T-helper 1 cell treated with Interleukin-12 subunit alpha and Interleukin-12 subunit beta and Interleukin-4 antibody, amounts not matched to agents 30 μg/mL and 1 μg/mL, for 36 hours (primary cell): ENCODE results near the gene SMIM35.

Source experiments
- H3K27ac Mint-ChIP-seq: one replicate; pipeline ENCODE4 v1.8.0; 2021; ENCODE audit warnings: mild to moderate bottlenecking, mixed read lengths
- H3K27me3 Mint-ChIP-seq: one replicate; pipeline ENCODE4 v1.8.0; 2021; ENCODE audit warnings: low read depth, mixed read lengths
- H3K36me3 Mint-ChIP-seq: one replicate; pipeline ENCODE4 v1.8.0; 2021; ENCODE audit warnings: low read depth, mixed read lengths
- H3K4me1 Mint-ChIP-seq: one replicate; pipeline ENCODE4 v1.8.0; 2021; ENCODE audit warnings: low read depth, mixed read lengths
- H3K4me3 Mint-ChIP-seq: one replicate; pipeline ENCODE4 v1.8.0; 2021; ENCODE audit warnings: mild to moderate bottlenecking, moderate library complexity, mixed read lengths
- H3K9me3 Mint-ChIP-seq: one replicate; pipeline ENCODE4 v1.8.0; 2021; ENCODE audit warnings: mixed read lengths

SMIM35 gene

DNA sequence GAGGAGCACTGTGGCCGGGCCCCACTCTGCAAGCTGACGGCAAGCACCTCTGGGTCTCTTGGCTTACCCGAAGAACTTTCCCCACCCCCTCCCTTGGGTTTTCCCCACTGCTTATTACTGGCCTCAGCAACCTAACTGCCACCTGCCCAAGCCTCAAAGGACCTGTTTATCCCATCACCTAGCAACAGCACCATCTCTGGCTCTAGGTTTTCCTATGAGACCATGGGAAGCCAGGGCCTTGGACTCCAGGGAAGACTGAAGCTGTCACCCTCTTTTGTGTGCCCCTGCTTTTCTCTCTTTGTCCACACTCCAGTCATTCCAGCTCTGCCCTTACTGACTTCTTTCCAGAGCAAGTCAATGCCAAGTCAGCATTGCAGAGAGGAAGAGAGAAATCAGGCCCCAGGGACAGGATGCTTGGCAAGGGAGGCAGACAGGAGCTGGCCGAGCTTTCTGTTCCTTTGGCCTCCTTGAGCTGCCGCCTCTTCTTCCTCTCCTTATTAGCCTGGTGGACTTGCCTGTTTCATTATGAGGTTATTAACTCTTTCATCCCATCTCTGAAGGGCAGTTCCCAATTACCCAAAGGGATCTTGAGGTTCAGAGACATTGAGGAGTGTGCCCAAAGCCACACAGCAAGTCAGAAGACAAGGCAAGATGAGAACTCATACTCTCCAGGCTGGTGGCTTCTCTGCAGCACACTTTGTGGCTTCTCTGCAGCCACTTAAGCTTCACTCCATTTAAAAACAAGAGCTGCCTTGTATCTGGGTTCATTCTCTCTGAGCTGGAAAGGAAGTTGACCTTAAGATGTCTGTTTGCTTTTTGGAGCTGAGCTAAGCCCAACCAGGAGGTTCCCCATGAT lies at the start of gene SMIM35:
Gene SMIM35, minus strand, starts transcription at position 51 of the 856 bp plus-strand sequence. CDS start 206 bp downstream, outside the sequence.
- H3K9me3 Mint-ChIP-seq, result peaks cover 28% of the 10 kb centered on the region
- H3K4me3 Mint-ChIP-seq, result no peak within 1 kb of the TSS
- H3K4me1 Mint-ChIP-seq, result no peaks in the 10 kb centered on the region
- H3K27ac Mint-ChIP-seq, result no peak within 1 kb of the TSS
- H3K27me3 Mint-ChIP-seq, result peaks cover 18% of the 10 kb centered on the region
- H3K36me3 Mint-ChIP-seq, result peaks cover 2% of the 10 kb centered on the region

DNA sequence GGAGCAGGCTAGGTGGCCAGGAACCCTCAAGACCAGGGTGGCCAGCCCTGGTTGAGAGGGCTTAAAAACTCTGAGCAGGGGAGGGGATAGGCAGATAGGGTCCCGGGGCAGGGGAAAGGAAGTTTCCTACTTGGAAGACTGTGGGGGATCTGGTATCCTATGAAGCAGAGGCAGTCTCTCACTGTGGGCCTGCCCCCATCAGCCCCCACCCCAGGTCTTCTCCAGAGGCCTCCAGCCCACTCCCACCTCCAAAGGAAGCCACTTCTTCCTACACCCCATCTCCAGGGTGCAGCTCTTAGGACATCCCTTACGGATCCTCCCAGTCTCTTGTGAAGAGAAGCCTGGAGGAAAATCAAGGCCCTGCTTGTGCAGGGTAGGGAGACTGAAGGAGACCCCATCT lies 49.6 kb upstream of the SMIM35 start:
- Mint-ChIP-seq H3K36me3 (no peaks in the 10 kb centered on the region), H3K4me1 (no peaks in the 10 kb centered on the region), H3K27ac (no peak overlapping the region), H3K9me3 (no peaks in the 10 kb centered on the region), H3K27me3 (peaks cover 40% of the 10 kb centered on the region), H3K4me3 (no peak overlapping the region)

DNA sequence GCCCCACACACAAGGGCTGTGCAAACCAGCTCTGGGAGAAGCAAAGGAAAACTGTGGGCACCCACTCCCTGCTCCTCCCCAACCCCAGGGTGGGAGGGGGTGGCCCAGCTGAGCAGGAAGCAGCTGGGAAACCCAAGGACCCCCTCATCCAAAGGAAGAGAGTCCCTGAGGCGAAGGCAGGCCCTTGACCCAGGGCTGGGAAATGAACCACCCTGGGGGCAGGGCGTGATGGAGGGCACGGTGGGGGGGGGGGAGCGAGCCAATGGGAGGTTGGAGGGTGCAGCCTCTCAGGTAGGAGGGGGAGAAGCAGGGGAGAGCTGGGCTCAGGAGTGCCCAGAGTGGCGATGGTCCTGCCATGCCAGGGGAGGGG lies 49.0 kb upstream of the SMIM35 start:
- H3K36me3 Mint-ChIP-seq, result no peaks in the 10 kb centered on the region
- H3K9me3 Mint-ChIP-seq, result no peaks in the 10 kb centered on the region
- H3K27ac Mint-ChIP-seq, result no peak overlapping the region
- no peaks in the 10 kb centered on the region for H3K4me1 Mint-ChIP-seq
- H3K4me3 Mint-ChIP-seq, result no peak overlapping the region
- peaks cover 43% of the 10 kb centered on the region for H3K27me3 Mint-ChIP-seq

DNA sequence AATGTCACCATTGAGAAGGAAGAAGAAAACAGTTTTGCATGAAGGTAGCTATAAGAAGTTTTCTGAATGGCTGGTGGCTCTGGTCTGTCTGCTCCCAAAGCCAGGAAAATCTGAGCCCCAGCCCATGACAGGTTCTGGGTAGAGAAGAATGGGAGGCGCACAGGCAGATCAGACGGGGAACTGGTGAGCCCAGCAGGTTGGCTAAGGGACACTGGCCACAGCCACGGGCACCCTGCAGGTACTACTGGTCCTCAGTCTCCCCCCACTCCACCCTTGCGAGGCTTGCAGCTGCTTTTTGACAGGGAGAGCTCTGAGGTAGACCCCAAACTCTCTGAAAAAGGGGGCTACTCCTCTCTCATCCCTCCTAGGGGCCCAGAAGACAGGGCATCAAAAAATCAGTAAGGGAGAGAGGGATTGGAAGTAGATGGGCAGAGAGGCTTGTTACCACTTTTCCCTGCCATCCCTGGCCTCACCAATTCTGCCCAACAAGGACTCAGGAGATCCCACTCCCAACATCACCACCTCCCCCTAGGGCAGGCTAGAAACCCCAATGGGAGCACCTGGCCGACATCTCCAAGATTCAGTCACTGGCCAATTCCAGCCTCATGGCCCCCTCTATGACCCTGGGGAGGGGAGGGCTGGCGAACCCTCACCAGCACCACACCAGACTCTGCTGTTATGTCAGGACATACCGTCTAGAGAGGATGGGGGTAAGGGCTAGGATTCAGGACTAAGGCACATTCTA lies 48.5 kb upstream of the SMIM35 start:
- no peaks in the 10 kb centered on the region for H3K9me3 Mint-ChIP-seq
- H3K36me3 Mint-ChIP-seq, result no peaks in the 10 kb centered on the region
- no peaks in the 10 kb centered on the region for H3K4me1 Mint-ChIP-seq
- no peak overlapping the region for H3K4me3 Mint-ChIP-seq
- peaks cover 40% of the 10 kb centered on the region for H3K27me3 Mint-ChIP-seq
- H3K27ac Mint-ChIP-seq, result no peak overlapping the region

DNA sequence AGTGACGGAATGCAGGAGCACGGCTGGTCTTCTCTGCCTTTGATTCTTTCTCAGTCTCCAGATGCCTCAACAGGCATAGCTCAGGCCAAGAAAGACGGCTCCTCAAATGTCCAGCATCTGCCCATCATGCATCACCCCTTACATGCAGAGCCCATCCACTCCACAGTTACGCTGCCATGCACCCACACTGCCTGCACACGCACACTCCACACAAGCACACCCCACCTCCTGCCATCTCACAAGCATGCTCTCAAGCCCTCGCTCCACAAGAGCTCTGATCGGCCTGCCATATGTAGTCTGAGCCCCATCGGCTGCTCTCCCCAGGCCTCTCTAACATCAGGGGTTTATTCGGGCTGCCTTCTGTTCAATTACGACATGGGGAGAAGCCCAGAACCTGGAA lies 47.1 kb upstream of the SMIM35 start:
- peaks cover 29% of the 10 kb centered on the region for H3K27me3 Mint-ChIP-seq
- H3K9me3 Mint-ChIP-seq, result no peaks in the 10 kb centered on the region
- H3K4me1 Mint-ChIP-seq, result no peaks in the 10 kb centered on the region
- H3K4me3 Mint-ChIP-seq, result no peak overlapping the region
- H3K27ac Mint-ChIP-seq, result no peak overlapping the region
- H3K36me3 Mint-ChIP-seq, result no peaks in the 10 kb centered on the region

DNA sequence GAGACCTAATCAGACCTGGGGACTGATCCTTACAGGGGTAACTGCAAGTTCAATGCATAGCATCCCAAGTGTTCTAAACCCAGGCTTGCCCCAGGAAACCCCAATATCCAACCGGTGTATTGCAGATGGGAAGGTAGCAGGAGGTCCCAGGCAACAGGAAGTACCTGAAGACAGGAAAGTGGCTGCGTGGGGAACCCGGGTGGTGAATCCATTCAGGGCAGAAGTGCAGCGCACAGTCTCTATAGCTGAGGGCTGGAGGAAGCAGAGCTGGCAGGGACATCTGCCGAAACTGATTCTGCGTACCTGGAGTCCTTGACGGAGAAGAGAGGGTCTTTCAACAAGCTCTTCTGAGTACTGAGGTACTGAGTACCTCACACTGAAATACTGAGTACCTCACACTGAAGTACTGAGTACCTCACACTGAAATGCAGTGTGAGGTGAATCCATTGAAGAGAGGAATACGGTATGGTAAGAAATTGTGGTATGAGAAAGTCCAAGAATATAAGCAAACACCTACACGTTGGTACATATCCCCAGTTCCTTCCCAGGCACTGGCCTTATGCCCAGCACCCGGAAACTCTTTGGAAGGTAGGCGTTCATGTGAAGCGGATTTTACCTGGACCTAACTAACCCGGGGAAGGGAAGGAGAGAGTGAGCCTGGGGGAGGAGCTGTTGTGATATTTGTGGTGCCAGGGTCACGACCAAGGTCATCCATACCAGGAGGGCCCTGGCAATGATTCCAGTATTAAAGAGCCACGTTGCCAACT lies 45.8 kb upstream of the SMIM35 start:
- no peaks in the 10 kb centered on the region for H3K36me3 Mint-ChIP-seq
- H3K27ac Mint-ChIP-seq, result no peak overlapping the region
- no peak overlapping the region for H3K4me3 Mint-ChIP-seq
- no peaks in the 10 kb centered on the region for H3K4me1 Mint-ChIP-seq
- peaks cover 26% of the 10 kb centered on the region for H3K27me3 Mint-ChIP-seq
- H3K9me3 Mint-ChIP-seq, result no peaks in the 10 kb centered on the region

DNA sequence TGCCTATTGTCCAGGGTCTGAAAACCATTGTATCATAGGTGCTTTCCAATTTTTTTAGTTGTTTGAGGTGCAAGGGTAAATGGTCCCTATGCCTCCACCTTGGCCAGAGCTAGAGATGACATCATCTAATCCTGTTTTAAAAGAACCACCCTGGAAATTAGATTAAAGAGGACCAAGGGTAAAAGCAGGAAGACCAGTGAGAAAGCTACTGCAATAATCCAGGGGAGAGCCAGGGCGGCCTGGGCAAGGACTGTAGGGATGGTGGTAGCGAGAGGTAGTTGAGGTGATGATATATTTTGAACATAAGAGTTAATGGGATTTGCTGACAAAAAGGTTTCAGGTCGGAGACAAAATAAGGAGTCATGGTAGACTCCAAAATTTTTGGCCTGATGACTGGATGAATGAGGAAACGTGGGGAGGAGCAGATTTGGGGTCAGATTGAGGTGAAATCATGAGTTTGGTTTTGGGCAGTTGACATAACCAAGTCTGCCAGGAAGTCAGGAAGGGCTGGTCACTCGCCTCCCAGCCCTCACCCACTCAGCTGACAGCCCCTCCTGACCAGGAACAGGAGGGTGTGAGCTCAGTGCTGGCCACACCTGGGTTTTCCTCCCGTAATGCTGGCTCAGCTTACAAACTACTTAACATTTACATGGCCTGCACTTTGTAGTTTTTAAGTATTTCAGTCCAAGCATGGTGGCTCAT lies 42.9 kb upstream of the SMIM35 start:
- Mint-ChIP-seq H3K27me3 (peaks cover 21% of the 10 kb centered on the region), H3K4me3 (no peak overlapping the region), H3K9me3 (no peaks in the 10 kb centered on the region), H3K27ac (no peak overlapping the region), H3K4me1 (no peaks in the 10 kb centered on the region), H3K36me3 (no peaks in the 10 kb centered on the region)

DNA sequence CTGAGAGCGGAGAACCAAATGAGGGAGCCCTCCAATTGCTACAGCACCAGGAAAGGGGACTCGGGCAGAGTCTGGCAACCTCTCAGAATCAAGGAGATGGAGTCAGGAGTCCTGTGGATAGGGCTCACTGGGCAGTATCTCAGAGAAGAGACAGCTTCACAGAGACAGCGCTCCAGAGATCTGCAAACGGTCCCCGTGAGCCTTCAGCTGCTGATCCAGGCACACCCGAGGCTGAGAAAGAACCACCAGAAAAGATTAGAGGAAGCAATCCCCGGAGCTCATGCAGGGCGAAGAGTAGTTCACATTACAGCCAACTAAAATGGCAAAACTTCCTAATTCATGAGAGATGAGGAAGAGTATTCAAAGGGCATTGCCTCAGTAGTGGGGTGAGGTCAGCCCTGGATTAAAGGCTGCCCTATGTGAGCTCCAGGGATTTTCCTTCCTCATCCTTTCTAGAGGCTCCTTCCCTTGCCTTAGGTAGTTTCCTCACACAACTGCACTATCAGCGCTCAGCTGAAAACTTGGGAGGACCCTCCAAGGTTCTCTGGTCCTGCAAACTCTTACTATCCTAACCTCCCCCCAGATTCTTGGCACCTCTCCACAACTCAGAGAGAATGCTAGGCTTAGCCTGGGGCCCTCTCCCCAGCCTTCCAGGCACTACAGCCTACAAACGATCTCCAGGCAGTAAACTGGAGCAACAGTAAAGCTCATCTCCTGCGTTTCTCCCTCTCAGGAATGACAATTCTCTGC lies 42.1 kb upstream of the SMIM35 start:
- H3K27me3 Mint-ChIP-seq, result peaks cover 19% of the 10 kb centered on the region
- H3K27ac Mint-ChIP-seq, result no peak overlapping the region
- no peaks in the 10 kb centered on the region for H3K9me3 Mint-ChIP-seq
- H3K4me3 Mint-ChIP-seq, result no peak overlapping the region
- no peaks in the 10 kb centered on the region for H3K4me1 Mint-ChIP-seq
- H3K36me3 Mint-ChIP-seq, result no peaks in the 10 kb centered on the region

DNA sequence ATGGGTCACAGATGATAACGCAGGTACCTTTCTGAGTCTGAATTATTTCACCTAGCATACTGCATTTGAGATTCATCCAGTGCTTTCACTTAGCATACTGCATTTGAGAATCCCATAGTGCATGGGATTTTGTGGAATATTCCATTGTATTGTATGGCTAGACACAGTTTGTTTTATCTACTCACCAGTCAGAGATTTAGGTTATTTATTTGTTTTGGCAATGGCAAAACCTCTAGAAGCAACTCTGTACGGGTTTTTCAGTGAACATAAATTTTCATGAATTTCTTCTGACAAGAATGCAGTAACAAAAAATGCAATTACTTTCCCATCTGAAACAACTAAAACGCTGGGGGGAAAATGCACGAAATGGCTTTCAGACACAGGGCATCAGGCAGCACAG lies 41.5 kb upstream of the SMIM35 start:
- peaks cover 17% of the 10 kb centered on the region for H3K27me3 Mint-ChIP-seq
- H3K27ac Mint-ChIP-seq, result no peak overlapping the region
- H3K9me3 Mint-ChIP-seq, result no peaks in the 10 kb centered on the region
- no peaks in the 10 kb centered on the region for H3K4me1 Mint-ChIP-seq
- H3K36me3 Mint-ChIP-seq, result no peaks in the 10 kb centered on the region
- no peak overlapping the region for H3K4me3 Mint-ChIP-seq

DNA sequence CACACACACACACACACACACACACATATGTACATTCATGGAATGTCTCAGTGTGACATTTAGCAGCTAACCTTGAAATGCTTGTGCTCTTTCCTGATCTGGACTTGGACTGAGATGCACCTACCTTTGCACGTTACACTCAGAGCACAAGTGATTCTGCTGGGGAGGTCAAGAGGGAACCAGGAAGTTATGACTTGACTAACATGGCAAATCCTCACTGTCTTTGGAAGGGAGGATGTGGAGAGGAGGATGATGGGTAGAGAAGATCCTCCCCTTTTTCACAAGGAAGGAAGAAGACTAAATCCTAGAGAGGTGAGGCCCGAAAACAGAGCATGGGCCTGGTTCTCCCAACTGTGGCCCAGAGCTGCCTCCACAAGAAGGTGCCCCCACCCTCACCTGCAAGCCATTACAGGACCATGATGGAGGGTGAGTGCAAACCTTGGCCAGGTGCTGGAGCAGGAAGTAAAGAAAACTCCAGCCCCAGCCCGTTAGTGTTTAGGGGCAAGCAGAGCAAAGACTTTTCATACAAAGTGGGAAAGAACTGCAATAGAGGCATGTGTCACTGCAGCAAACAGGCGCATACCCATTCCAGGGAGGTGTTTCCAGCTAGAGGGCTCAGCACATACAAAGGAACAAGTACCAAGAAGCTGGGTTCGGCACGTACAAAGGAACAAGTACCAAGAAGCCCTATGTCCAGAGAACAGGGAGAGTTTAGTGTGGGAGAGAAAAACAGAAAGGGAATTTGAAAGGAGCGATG lies 39.5 kb upstream of the SMIM35 start:
- no peaks in the 10 kb centered on the region for H3K36me3 Mint-ChIP-seq
- no peak overlapping the region for H3K4me3 Mint-ChIP-seq
- H3K9me3 Mint-ChIP-seq, result no peaks in the 10 kb centered on the region
- no peaks in the 10 kb centered on the region for H3K4me1 Mint-ChIP-seq
- peaks cover 25% of the 10 kb centered on the region for H3K27me3 Mint-ChIP-seq
- no peak overlapping the region for H3K27ac Mint-ChIP-seq

DNA sequence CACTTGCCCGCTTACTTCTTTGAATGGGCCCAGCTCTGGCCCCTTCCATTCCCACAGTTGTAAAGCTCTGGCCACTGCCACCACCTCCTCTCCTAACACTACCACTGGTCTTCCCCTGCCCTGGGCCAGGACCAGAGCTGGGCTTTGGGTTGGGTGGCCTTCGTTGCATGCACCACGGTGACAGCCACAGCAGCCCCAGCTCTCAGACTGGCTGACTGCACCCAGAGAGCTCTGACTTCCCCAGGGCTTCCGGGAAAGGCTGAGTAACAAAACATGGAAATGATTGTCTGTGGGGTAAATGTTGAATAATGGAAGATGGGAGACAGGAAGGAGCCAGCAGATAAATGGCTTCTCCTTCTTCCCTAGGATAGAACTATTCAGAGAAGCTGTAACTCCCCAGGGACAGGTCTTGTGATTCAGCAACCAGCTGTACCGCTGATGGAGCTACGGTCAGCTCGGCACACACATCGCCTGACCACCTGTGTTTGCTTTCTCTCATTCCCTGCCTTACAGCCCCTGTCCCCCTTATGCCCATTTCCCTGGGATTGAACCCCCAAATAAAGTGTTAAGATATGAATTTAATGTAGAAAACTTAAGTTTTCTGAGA lies 38.3 kb upstream of the SMIM35 start:
- no peaks in the 10 kb centered on the region for H3K36me3 Mint-ChIP-seq
- no peaks in the 10 kb centered on the region for H3K4me1 Mint-ChIP-seq
- H3K9me3 Mint-ChIP-seq, result peaks cover 6% of the 10 kb centered on the region
- H3K4me3 Mint-ChIP-seq, result no peak overlapping the region
- no peak overlapping the region for H3K27ac Mint-ChIP-seq
- peaks cover 28% of the 10 kb centered on the region for H3K27me3 Mint-ChIP-seq

DNA sequence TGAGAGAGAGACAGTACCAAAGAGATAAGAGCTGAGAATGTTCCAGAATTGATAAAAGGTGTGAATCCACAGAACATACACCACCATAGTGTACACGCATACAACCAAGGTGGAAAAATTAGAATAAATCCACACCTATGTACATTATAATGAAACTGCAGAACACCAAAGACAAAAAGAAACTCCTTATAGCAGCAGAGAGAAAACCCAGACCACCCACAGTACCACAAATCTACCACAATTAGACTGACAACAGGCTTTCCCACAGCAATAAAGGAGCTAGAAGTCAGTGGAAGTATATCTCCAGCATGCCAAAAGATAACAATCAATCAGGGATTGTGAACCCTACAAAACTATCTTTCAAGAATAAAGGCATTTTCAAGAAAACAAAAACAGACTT lies 34.0 kb upstream of the SMIM35 start:
- Mint-ChIP-seq H3K9me3 (peaks cover 6% of the 10 kb centered on the region), H3K4me1 (peaks cover 10% of the 10 kb centered on the region), H3K4me3 (no peak overlapping the region), H3K36me3 (no peaks in the 10 kb centered on the region), H3K27ac (no peak overlapping the region), H3K27me3 (peaks cover 40% of the 10 kb centered on the region)
